ENCODE data around the gene RAI14.
"Not testable (repeated sequence)": the region's sequence is repeated elsewhere in the genome, so short reads cannot be mapped to it uniquely, and the experiment has no call there.

RAI14 gene

DNA sequence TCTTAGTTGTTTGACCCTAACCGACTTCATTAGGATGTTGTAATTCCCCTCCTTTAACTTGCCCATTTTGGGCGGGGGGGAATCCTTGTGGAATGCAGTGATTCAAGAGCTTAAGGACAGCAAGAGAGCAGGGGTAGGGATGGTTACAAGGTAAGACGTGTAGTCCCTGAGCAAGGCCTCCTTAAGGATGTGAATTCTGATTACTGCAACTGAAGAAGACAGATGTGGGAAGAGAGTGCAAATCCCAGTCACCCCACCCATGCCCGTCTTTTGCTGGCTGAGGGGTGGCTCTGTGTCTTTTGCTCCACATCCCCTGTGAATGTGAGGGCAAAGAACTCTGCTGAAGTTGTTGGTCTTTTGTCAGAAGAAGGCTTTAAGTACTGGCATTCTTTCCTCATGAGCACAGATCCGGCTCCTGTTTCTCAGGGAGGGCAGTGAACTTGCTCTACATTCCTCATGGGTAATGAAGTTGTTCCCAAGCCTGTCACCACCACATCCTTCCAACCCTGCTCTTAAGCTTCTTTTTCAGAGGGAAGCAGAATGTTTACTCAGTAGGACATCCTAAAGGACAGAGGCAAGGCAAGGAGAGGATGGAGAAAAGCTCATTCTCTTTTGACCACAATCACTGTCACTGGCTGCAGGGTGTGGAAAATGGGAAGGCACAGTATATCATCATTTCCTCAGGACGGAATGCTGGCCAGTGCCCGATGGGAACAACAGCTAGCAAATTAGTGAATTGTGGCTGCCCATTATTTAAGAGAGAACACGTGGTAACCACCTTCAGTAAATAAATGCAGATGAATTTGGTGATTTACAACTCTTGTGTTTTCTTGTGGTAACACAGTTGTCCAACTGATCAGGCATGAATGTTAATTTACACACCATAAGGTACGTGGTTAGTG lies 61.5 kb downstream of the RAI14 start:
- peak overlapping the region in 5 of 21 experiments; percentile 9 to 39 (median 25) for H3K27ac ChIP-seq
- H3K4me3 ChIP-seq, result no peak overlapping the region

DNA sequence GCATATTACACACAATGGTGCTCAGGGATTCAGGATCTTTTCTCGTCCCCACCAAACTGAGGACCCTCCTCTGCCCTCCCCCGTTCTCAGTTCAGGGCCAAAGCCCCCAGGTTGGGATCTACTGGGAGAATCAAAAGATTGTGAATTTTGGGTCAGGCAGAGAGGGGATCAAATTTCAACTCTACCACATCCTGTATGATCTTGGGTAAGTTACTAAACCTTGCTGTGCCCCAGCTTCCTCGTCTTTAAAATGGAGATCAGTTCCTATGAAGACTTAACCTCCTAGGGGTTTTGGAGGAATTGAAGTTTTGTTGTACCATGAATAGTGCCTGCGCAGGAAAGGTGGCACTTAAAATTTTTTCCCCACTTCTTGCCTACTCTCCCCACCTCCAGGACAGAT lies 62.4 kb downstream of the RAI14 start:
- Histone ChIP-seq H3K4me3 (no peak overlapping the region), H3K27ac (peak overlapping the region in 1 of 21 experiments; percentile 38)

DNA sequence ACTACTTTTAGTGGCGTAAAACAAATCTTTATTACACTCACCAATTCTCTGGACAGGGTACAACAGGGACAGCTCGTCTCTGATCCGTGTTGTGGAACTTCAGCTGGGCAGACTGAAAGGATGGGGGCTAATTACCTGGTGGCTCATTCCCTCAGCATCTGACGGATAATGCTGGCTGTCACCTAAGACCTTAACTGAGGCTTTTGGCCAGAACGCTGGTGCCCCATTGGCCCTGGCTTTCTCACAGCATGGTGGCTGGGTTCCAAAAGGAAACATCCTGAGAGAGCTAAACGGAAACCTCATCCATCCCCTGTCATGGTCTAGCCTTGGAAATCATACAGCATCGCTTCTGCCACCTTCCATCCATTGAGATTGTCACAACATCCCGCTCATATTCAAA lies 62.9 kb downstream of the RAI14 start:
- Histone ChIP-seq H3K27ac (no peak overlapping the region), H3K4me3 (no peak overlapping the region)

DNA sequence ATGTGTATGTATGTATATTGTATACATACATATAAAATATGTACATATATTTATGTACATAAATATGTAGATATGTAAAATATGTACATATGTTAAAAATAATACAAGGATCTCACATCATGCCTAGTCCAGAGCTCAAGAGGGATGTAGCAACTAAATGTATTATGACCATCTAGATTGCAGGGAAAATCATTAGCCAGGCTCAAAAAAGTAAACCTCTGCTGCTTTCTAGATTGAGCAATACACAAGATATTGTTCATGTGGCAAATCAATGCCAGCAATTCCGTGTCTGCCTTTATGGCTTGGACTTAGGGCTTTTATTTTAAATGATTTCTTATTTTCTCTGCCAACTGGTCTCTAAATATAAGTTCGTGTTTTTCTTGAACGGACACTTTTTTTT lies 65.2 kb downstream of the RAI14 start:
- Histone ChIP-seq H3K4me3 (no peak overlapping the region), H3K27ac (no peak overlapping the region)

DNA sequence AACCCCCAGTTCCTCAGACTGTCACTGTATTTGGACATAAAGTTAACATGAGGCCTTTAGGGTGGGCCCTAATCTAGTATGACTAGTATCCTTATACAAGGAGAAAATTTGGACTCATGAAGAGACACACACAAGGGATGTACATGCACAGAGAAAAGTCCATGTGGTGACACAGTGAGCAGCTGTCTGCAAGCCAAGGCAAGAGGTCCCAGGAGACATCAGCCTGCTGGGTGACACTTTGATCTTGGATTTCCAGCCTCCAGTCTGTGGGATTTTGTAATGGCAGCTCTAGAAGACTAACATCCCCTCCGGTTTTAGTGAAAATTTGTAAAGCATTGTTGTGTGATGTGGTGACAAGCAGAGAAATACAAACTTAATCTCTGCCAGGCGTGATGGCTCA lies 66.1 kb downstream of the RAI14 start:
- Histone ChIP-seq H3K27ac (no peak overlapping the region), H3K4me3 (no peak overlapping the region)

DNA sequence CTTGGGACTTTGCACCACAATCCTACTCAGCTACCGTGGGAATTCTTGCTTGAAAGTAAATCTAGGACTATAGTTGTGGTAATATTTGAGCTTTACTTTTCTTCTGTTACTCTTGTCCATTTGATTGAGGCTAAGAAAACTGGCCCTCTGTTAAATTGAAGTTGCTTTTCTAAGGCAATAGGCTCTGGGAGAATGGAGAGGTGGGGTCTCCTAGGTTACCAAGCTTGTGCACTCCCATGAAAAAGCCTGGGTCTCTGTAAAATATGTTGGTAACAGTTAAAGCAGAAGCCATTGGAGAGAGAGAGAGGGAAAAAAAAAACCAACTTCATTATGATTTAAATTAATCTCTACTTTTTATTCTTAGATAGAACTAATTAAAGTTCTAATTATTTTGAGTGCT lies 68.6 kb downstream of the RAI14 start:
- no peak overlapping the region for H3K27ac ChIP-seq

GRCh38 chr5:34727166-34727749 lies 71.1 kb downstream of the RAI14 start:
- H3K27ac ChIP-seq, result not testable (repeated sequence)

More for the DNA sequence above, 68.6 kb downstream of the RAI14 start:
- no peak overlapping the region for H3K4me3 ChIP-seq

DNA sequence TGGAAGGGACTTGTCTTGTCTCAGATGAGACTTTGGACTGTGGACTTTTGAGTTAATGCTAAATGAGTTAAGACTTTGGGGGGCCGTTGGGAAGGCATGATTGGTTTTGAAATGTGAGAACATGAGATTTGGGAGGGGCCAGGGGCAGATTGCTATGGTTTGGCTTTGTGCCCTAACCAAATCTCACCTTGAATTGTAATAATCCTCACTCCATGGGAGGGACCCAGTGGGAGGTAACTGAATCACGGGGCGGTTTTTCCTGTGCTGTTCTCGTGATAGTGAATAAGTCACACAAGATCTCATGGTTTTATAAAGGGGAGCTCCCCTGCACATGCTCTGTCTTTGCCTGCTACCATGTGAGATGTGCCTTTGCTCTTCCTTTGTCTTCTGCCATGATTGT lies 72.1 kb downstream of the RAI14 start:
- Histone ChIP-seq H3K4me3 (no peak overlapping the region), H3K27ac (no peak overlapping the region)

More at GRCh38 chr5:34727166-34727749, 71.1 kb downstream of the RAI14 start:
- not testable (repeated sequence) for H3K4me3 ChIP-seq

GRCh38 chr5:34731435-34732232 lies 75.5 kb downstream of the RAI14 start:
- Histone ChIP-seq H3K27ac (no peak overlapping the region), H3K4me3 (no peak overlapping the region)

DNA sequence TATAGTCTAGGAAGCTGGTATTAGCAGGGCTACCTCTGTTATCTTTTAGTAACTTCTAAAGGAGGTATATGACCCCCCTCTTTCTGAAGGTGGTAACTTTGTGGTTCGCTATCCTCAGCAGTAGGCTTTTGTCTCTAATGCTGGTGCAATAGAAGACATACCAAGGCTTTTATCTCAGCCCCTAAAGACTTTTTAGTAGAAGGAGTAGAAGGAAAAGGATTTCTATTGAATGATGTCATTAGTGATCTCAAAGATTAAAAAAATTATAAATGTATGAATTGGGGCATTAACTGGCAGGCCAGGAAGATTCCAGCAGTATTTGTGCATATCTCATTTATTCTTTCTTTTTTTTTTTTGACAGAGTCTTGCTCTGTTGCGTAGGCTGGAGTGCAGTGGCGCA lies 78.2 kb downstream of the RAI14 start:
- no peak overlapping the region for H3K27ac ChIP-seq
- no peak overlapping the region for H3K4me3 ChIP-seq

DNA sequence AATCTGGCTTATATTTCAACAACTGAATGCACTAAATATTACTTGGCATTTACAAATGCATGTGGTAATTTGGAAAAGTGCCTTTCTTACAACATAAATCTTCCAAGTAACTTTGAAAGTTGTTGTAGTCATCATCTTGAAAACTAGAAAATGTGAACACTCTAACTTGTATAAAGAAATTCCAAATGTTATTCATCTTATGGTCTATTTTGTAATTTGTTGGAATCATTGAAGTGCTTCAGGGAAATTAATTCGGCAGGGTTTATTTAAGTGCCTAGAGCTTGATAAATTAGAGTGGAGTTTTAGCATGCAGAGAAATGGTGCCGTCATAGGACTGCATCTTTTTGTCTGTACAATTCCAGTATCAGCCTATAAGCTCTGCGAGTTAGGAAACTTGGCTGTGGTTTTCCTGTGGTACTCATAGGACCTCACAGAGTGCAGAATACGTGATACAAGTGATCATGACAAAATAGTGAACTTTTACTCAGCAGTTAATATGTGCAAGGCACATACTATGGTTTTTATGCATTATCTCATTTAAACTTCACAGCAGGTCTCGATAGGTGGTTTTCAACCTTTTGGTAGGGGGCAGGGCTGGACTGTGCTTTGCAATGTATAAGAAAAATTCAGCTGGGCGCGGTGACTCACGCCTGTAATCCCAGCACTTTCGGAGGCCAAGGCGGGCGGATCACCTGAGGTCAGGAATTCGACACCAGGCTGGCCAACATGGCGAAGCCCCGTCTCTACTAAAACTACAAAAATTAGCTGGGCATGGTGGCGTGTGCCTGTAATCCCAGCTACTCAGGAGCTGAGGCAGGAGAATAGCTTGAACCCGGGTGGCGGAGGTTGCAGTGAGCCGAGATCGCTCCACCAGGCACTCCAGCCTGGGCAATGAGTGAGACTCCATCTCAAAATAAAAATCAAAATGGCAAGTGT lies 79.6 kb downstream of the RAI14 start:
- Histone ChIP-seq H3K27ac (peak overlapping the region in 1 of 21 experiments; percentile 5), H3K4me3 (no peak overlapping the region)

- no peak overlapping the region for H3K4me3 ChIP-seq
- no peak overlapping the region for H3K27ac ChIP-seq
Measured at GRCh38 chr5:34736445-34737115, 80.5 kb downstream of the RAI14 start.

DNA sequence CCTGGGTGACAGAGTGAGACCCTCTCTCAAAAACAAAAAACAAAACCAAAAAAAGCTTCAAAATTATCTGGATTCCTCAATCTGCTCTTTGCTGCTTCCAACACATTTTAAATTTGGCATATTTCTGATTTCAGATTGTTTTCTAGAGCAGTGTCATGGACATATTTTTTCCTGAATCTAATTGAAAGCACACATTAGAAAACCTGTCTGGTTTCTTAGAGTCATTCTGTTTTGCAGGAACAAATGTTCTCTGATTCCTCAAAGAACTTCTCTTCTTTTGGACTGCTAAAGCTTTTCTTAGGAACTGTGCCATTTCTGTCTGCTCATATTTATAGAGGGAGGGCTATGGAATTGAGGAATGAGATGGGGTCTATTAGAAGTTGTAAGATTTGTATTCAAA lies 81.6 kb downstream of the RAI14 start:
- H3K4me3 ChIP-seq, result no peak overlapping the region
- H3K27ac ChIP-seq, result no peak overlapping the region

DNA sequence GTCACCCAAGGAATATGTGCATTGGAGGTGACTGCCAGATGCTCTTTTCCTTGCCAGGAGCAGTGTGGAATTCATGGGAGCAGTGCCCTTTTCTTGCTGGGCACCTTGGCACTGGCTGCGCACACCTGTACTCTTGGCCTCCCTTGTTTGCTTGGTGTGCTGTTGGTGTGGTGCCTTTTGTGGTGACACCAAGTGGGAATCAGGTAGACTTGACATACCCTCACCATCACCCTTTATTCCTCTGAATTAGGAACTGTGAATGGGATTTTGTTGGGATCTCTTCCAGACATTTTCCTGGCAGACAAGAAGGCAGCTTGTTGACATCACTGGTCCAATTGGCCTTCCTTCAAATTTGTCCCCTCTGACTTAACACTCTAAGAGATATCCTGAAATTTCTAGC lies 82.3 kb downstream of the RAI14 start:
- Histone ChIP-seq H3K4me3 (no peak overlapping the region), H3K27ac (no peak overlapping the region)

DNA sequence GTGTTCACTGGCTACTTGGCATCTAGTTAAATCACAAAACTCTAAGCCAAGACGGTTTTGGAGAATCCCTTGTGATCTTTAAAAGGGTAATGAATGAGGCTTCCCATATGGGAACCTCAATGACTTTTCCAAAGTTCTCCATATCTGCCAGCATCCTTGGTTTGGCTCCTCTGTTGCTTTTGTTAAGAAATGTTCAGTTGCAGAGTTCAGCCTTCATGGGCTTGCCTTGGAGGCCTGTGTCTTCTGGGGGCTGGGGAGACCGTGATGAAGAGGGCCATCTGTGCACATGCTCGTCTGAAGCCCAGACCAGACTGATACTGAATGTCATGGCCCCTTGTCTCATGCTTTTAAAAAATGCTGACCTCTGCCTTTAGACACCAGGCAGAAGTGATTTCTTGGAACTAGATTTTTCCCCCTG lies 84.3 kb downstream of the RAI14 start:
- no peak overlapping the region for H3K4me3 ChIP-seq
- peak overlapping the region in 2 of 21 experiments; percentile 13 to 28 for H3K27ac ChIP-seq

- H3K27ac ChIP-seq, result peak overlapping the region in 3 of 21 experiments; percentile 7 to 52 (median 25)
Measured at GRCh38 chr5:34742061-34742460, 85.9 kb downstream of the RAI14 start.

GRCh38 chr5:34743878-34744277 lies 87.8 kb downstream of the RAI14 start:
- no peak overlapping the region for H3K4me3 ChIP-seq
- peak overlapping the region in 2 of 21 experiments; percentile 31 to 55 for H3K27ac ChIP-seq

More at GRCh38 chr5:34742061-34742460, 85.9 kb downstream of the RAI14 start:
- H3K4me3 ChIP-seq, result no peak overlapping the region

DNA sequence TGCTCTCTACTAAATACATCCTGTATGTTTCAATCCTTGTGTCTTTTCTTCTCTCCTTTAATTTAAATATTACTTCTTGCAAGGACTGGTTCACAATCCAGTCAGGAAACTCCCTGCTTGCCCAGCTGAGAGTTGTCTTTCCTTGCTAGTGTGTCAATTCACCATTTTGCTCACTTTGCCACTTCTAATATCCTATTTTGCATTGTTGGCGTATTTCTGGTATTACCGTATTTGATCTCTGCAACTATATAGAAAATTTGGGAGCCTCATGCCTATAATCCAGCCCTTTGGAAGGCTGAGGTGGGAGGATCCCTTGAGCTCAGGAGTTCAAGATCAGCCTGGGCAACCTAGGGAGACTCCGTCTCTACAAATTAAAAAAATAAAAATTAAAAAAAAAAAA lies 92.3 kb downstream of the RAI14 start:
- no peak overlapping the region for H3K4me3 ChIP-seq
- peak overlapping the region in 3 of 21 experiments; percentile 47 to 59 (median 51) for H3K27ac ChIP-seq

DNA sequence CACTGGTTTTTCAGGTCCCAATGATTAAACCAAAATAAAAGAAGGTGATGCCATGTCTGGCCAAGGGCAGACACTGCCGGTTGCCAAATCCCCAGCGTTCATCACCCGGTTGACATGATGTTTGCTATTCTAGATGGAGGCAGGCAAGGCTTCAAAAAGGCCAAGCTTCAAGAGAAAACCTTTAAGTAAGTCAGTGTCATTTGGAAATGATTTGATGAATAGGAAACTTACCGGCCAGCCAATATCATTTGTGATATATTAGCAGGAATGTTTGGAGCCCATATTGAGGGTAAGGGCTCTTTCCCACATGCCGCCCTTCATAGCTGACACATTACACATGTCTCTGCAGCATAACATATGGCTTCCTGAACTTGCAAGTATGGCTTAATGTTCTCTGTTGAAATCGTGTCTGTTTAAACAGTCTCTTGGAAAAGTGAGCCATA lies 93.3 kb downstream of the RAI14 start:
- H3K27ac ChIP-seq, result peak overlapping the region in 6 of 21 experiments; percentile 23 to 78 (median 55)

More for the DNA sequence above, 93.3 kb downstream of the RAI14 start:
- no peak overlapping the region for H3K4me3 ChIP-seq

All from skin epidermis (tissue), 12 donors.